Activated T-cell treated with anti-CD3 and anti-CD28 coated beads, Interleukin-2, amount 50 U/mL, for 1 hour (primary cell): Measurements from ENCODE around the gene ABITRAM.
"Not testable (repeated sequence)": the region's sequence is repeated elsewhere in the genome, so short reads cannot be mapped to it uniquely, and the experiment has no call there.

Experiments used
- DNase-seq: peaks from one replicate; pipeline ENCODE4 v3.0.0-alpha.2; 2020

Gene ABITRAM

DNA sequence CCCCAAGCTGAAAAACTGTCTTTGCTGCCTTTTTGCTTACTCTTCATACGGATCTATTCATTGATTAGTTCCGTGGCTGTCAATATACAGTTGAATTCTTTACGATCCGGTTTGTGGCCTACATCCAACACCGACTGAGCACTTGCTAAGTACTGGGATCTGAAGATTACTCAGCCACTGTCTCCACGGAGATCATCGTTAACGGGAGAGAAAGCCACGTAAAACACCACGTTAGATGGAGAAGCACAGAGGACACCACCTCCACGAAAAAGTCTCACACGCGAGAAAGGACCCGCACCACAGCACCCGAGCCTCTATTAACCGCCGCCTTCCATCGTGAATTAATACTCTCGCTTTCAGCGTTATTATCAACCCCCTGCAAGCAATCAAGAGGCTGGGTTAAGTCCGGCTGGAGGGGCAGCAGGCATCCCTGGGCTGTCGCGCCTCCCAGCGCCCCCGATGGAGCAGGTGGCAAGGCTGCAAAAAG is 926 bp upstream of the ABITRAM start:
- DNase-seq: no peak

- DNase-seq: peak; percentile 94
These were observed 380 bp upstream of the ABITRAM start, which contains the start of gene ELP1 for GRCh38 chr9:108933718-108934322. Gene ELP1, minus strand, starts transcription at chr9:108934124. Its CDS starts 2,978 bp downstream, at chr9:108931146.

DNA sequence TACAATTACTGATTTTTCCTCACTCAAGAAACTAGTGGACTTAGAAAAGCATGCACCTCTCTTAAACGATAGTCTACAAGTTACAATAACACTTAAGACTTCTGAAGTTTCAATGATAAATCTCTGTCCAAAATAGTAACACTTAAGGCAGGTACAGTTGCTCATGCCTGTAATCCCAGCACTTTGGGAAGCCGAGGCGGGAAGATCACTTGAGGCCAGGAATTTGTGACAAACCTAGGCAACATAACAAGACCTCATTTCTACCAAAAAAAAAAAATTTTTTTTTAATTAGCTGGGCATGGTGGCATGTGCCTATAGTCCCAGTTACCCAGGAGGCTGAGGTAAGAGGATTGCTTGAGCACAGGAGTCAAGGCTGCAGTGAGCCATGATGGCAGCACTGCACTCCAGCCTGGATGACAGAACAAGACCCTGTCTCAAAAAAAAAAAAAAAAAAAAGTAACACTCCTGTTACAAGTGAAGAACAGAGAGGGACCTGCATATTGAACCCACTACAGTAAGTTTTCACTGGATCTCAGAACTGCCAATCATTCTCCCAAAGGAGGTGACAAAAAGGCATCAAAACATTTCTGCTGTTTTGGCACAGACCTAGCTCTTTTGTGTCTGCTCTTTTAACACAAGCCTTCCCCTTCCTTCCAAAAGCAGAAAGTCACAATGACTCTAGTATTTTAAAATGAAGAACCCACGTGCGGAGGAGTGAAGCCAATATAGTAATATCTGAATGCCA is 3.5 kb downstream of the ABITRAM start:
- no peak for DNase-seq

- no peak for DNase-seq
These were observed 5.8 kb downstream of the ABITRAM start for GRCh38 chr9:108939975-108940374.

DNA sequence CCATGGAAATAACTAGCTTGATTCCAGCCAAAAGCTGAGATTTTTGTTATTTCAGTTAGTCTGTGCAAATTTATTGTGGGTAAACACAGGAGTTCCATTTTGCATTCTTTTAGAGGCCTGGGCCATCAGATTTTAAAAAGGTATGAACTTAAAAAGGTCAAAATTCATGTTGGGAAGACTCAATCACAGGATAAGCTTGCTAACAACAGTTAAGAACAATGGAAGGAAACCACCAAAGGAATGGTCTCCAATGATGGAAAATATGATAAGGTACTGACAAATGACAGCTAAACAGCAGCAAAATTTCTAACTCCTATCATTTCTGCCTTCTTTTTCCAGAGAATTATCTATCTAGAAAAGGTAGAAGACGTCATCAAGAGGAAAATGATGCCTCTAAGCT is 16.0 kb downstream of the ABITRAM start:
- DNase-seq: no peak

- DNase-seq: no peak
These were observed 17.4 kb downstream of the ABITRAM start for GRCh38 chr9:108951578-108951977.

DNA sequence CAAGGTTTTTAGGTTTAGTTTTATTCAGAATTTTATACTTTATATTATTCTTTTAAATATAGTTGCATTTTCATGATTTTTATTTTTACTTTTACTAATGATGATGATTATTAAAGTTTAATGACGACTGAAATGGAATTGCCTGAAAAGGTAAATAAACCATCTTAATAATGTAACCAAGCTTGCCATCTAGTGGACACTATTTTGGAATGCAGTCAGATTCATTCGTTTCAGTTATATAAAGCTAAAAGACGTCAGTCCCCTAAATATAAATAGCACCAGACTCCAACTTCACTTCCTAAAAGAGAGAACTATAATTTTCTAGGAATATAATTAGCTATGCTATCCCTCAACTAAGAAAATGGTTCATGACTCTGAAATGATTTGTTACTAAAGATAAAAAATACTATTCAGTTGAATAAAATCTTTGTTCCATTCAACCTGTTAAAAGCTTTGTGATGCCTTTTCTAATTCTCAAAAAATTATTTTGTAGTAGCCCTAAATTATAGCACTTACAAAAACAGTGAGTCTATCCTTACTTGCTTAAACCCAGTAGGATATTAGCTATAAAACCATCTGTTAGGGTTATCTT is 19.9 kb downstream of the ABITRAM start:
- DNase-seq: no peak

- no peak for DNase-seq
These were observed 21.9 kb downstream of the ABITRAM start for GRCh38 chr9:108956022-108956630.

- DNase-seq: no peak
These were observed 22.4 kb downstream of the ABITRAM start for GRCh38 chr9:108956631-108957026.

GRCh38 chr9:108960331-108960730 is 26.1 kb downstream of the ABITRAM start:
- no peak for DNase-seq

- no peak for DNase-seq
These were observed 27.0 kb downstream of the ABITRAM start for GRCh38 chr9:108961151-108961550.

DNA sequence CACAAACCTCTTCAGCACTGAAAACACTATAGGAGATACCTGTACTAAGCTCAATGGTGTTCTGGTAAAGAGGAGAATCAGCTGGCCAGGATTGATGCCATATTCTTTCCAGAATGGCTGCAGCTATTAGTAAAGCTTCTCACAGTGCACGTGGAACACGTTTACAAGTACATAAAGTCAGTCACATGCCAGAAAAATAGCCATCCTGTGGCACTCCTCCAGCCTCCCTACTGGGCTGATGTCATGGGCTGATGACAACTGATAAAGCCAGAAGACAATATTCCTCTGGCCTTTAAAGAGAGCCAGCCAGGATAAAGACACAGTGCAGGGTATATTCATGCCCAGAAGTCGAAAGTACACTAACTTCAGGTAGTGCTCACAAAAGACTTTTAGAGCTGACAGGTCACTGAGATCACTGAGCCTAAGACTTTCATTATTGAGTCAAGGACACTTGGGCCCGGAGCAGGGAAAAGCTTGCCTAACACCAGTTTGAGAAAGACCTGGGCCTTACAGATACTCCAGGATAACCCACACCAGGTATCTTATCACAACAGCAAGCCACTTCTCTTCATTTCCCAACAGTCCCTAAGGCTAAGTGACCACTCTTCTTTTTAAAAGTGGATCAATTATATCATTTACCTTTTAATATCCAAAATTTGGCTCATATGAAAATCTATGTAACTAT is 29.4 kb downstream of the ABITRAM start:
- DNase-seq: no peak

DNA sequence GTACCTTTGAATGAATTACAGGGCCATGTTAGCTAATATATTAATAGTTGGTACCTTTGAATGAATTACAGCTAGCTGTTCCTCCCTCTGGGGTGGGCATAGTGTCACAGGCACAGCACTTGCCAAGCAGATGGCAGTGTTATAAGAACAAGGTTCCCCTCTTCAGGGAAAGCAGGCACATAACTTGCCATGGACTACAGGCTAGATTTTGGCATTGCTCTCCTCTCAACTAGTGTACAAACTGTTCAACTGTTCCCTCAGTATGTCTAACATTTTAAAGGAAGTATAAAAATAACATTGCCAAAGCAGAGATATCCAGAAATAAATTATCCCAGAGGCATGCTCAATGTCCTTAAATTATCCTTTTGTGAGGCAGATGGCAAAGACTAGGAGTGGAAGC is 33.7 kb downstream of the ABITRAM start:
- no peak for DNase-seq

DNA sequence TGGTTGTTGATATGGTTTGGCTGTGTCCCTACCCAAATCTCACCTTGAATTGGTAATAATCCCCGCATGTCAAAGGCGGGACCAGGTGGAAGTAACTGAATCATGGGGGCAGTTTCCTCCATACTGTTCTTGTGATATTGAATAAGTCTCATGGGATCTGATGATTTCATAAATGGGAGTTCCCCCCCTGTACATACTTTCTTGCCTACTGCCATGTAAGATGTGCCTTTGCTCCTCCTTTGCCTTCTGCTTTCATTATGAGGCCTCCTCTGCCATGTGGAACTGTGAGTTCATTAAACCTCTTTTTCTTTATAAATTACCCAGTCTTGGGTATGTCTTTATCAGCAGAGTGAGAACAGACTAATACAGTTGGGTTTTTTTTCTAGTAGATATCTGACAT is 37.2 kb downstream of the ABITRAM start:
- not testable (repeated sequence) for DNase-seq

DNA sequence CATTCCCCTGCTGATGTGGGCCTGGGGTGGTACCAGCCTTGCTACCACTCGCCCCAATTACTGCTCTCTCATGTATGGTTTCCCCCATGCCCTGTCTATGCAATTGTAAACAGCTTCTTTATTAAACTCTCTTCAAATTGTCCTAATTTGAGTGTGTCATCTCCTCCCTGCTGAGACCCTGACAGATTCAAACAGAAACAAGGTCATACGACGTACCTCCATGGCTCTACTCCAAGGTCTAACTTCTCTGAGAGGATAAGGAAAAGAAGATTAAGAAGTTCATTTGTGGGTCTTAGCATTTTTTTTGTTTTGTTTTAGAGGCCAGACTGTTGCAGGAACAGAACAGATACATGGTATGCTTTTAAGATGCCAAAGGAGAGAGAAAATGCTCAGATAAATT is 38.0 kb downstream of the ABITRAM start:
- DNase-seq: no peak

DNA sequence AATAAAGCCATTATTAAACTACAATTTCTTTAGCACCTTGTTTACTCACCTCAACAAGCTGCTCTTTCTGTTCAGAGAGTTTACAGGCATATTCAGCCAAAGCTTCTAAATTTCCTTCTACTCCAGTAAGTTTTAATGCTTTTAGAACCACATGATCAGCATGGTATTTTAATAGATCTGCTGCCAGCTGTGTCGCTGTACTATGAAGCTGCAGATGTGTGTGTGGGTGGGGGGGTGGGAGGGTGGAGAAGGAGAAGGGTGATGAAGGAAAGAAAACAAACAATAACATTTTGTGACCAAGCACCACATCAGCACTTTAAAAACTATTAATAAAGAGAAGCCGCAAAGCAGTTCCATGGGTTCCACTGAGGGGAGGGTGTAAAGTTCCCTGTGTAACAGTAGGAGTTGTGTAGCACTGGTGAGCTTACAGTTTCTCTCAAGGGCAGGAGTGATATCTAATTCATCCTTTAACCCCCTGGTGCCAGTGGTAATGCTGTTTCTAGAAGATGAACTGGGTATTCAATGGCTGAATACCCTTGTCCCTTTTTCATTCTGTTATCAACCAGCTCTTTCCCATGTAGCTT is 38.5 kb downstream of the ABITRAM start:
- no peak for DNase-seq

DNA sequence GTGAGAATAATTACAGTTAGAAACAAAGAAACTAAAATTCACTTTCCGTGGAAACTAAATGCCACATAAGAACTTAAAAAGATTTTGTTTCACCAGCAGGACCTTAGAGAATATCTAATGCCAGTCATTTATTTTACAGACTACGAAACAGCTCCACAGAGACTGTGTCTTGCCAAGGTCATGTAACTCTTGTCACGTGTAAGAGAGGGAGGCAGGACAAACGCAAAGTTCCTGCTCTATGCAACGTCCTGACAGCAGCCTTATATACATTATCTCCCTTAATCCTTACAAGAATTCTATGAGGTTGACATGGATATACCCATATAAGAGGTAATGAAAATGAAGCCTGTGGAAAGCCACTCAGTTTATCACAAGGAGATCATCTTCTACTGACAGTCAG is 39.7 kb downstream of the ABITRAM start:
- no peak for DNase-seq

DNA sequence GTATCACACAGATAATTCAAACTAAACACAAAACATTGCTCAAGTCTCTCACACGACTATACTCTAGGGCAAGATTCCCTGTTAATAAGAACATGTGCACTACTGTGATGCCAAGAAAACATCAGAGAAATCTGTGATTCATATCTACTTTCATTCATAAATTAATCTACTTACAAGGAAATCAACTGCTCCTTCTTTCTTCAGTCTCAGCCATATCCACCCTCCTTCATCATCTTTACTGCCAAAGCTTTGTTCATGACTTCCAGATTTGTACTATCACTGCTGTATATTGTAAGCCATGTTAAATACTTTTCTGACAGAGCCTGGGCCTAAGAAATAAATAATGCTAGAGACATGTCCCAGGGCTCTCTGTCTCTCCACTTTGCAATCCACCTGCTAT is 44.0 kb downstream of the ABITRAM start:
- DNase-seq: no peak

DNA sequence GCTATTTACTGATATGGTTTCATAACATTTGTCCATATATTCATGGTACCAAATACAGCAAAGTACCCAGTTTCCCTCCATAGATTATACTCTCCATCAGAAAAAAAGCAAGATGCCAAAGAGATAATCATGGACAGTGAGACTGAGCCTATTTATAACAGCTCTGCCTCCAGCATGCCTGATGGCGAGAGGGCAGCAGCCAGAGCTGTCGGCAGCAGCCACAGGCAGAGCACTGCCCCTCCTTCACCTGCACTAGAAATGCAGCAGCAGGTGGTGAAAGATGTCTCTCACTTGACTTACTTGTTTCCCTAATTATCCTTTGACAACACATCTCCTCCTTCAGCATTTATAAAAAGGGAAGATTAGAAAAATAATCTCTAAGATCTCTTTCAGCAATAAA is 46.7 kb downstream of the ABITRAM start:
- DNase-seq: no peak

DNA sequence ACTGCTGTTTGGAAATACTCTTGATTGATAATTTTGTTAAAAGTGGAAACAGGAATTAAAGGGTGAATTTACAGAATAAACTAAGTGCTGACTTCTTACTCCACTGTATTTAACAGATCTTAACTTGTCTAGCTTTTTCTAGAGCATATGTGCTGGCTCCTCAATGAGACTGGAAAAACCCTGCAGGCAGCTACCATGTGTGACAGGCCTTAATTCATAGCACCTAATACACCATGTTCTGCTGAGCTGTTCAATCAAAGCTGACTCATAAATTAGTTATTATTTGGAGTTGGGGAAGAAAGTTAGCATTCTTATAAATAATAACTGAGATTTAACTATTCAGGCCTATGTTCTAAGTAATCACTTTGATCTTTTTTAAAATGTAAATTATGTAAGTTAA is 49.7 kb downstream of the ABITRAM start:
- DNase-seq: no peak
